ENCODE data around the gene SPR.
A peak's percentile ranks its signal among the peaks of the same experiment; 100 is the strongest.

The SPR gene

GRCh38 chr2:72887032-72887739 is at the start of gene SPR:
TSS of gene SPR (plus strand) at chr2:72887408. CDS start at chr2:72887433, 25 bp downstream.
- H3K4me1 Mint-ChIP-seq, result peaks cover 5% of the 10 kb centered on the region
- H3K9me3 Mint-ChIP-seq, result no peaks in the 10 kb centered on the region
- H3K27ac Mint-ChIP-seq, result no peak within 1 kb of the TSS
- DNase-seq (peak; percentile 79), ATAC-seq (peak; percentile 94)
- H3K36me3 Mint-ChIP-seq (ENCODE audit: low read depth), result peaks cover 4% of the 10 kb centered on the region
- peaks cover 71% of the 10 kb centered on the region for H3K27me3 Mint-ChIP-seq
- H3K4me3 Mint-ChIP-seq, result peak within 1 kb of the TSS; percentile 73

- no peaks in the 10 kb centered on the region for H3K4me1 Mint-ChIP-seq
- no peak overlapping the region for H3K4me3 Mint-ChIP-seq
- no peaks in the 10 kb centered on the region for H3K9me3 Mint-ChIP-seq
- DNase-seq, result no peak
- peaks cover 14% of the 10 kb centered on the region for H3K27me3 Mint-ChIP-seq
- no peaks in the 10 kb centered on the region for H3K36me3 Mint-ChIP-seq (ENCODE audit: low read depth)
- no peak for ATAC-seq
- H3K27ac Mint-ChIP-seq, result no peak overlapping the region
Observed at GRCh38 chr2:72840066-72840465, 47.1 kb upstream of the SPR start.

- H3K4me3 Mint-ChIP-seq, result no peak overlapping the region
- no peaks in the 10 kb centered on the region for H3K36me3 Mint-ChIP-seq (ENCODE audit: low read depth)
- H3K27me3 Mint-ChIP-seq, result peaks cover 14% of the 10 kb centered on the region
- DNase-seq (no peak), ATAC-seq (no peak)
- no peak overlapping the region for H3K27ac Mint-ChIP-seq
- H3K4me1 Mint-ChIP-seq, result no peaks in the 10 kb centered on the region
- no peaks in the 10 kb centered on the region for H3K9me3 Mint-ChIP-seq
Observed at GRCh38 chr2:72841462-72842125, 45.6 kb upstream of the SPR start.

- Mint-ChIP-seq H3K27me3 (peaks cover 14% of the 10 kb centered on the region), H3K9me3 (no peaks in the 10 kb centered on the region), H3K4me1 (no peaks in the 10 kb centered on the region), H3K27ac (no peak overlapping the region), H3K36me3 (ENCODE audit: low read depth) (no peaks in the 10 kb centered on the region), H3K4me3 (no peak overlapping the region)
- DNase-seq, result no peak
- no peak for ATAC-seq
Observed at GRCh38 chr2:72843301-72843700, 43.9 kb upstream of the SPR start.

GRCh38 chr2:72846171-72847095 is 40.8 kb upstream of the SPR start:
- Mint-ChIP-seq H3K9me3 (no peaks in the 10 kb centered on the region), H3K4me1 (no peaks in the 10 kb centered on the region), H3K27me3 (peaks cover 6% of the 10 kb centered on the region), H3K27ac (no peak overlapping the region), H3K36me3 (ENCODE audit: low read depth) (no peaks in the 10 kb centered on the region), H3K4me3 (no peak overlapping the region)
- no peak for DNase-seq
- no peak for ATAC-seq

GRCh38 chr2:72847534-72848315 is 39.5 kb upstream of the SPR start:
- Mint-ChIP-seq H3K27ac (no peak overlapping the region), H3K36me3 (ENCODE audit: low read depth) (no peaks in the 10 kb centered on the region), H3K4me3 (no peak overlapping the region), H3K9me3 (no peaks in the 10 kb centered on the region), H3K4me1 (no peaks in the 10 kb centered on the region), H3K27me3 (peaks cover 9% of the 10 kb centered on the region)
- no peak for DNase-seq
- ATAC-seq, result no peak

GRCh38 chr2:72848436-72849137 is 38.6 kb upstream of the SPR start:
- peaks cover 6% of the 10 kb centered on the region for H3K27me3 Mint-ChIP-seq
- ATAC-seq (no peak), DNase-seq (no peak)
- H3K4me1 Mint-ChIP-seq, result no peaks in the 10 kb centered on the region
- H3K36me3 Mint-ChIP-seq (ENCODE audit: low read depth), result no peaks in the 10 kb centered on the region
- no peak overlapping the region for H3K27ac Mint-ChIP-seq
- H3K4me3 Mint-ChIP-seq, result no peak overlapping the region
- no peaks in the 10 kb centered on the region for H3K9me3 Mint-ChIP-seq

GRCh38 chr2:72849138-72849462 is 38.1 kb upstream of the SPR start:
- H3K4me3 Mint-ChIP-seq, result no peak overlapping the region
- no peaks in the 10 kb centered on the region for H3K4me1 Mint-ChIP-seq
- H3K27ac Mint-ChIP-seq, result no peak overlapping the region
- DNase-seq (no peak), ATAC-seq (no peak)
- H3K27me3 Mint-ChIP-seq, result peaks cover 7% of the 10 kb centered on the region
- H3K36me3 Mint-ChIP-seq (ENCODE audit: low read depth), result no peaks in the 10 kb centered on the region
- no peaks in the 10 kb centered on the region for H3K9me3 Mint-ChIP-seq

- no peaks in the 10 kb centered on the region for H3K4me1 Mint-ChIP-seq
- ATAC-seq (no peak), DNase-seq (no peak)
- no peak overlapping the region for H3K4me3 Mint-ChIP-seq
- H3K27ac Mint-ChIP-seq, result no peak overlapping the region
- H3K9me3 Mint-ChIP-seq, result no peaks in the 10 kb centered on the region
- peaks cover 22% of the 10 kb centered on the region for H3K27me3 Mint-ChIP-seq
- no peaks in the 10 kb centered on the region for H3K36me3 Mint-ChIP-seq (ENCODE audit: low read depth)
Observed at GRCh38 chr2:72851333-72851732, 35.9 kb upstream of the SPR start.

GRCh38 chr2:72859831-72860262 is 27.4 kb upstream of the SPR start:
- peaks cover 12% of the 10 kb centered on the region for H3K4me1 Mint-ChIP-seq
- no peak overlapping the region for H3K27ac Mint-ChIP-seq
- peak; percentile 58 for DNase-seq
- no peaks in the 10 kb centered on the region for H3K9me3 Mint-ChIP-seq
- no peaks in the 10 kb centered on the region for H3K36me3 Mint-ChIP-seq (ENCODE audit: low read depth)
- peaks cover 69% of the 10 kb centered on the region for H3K27me3 Mint-ChIP-seq
- ATAC-seq, result peak; percentile 35
- H3K4me3 Mint-ChIP-seq, result no peak overlapping the region

- peak; percentile 95 for ATAC-seq
- Mint-ChIP-seq H3K9me3 (no peaks in the 10 kb centered on the region), H3K36me3 (ENCODE audit: low read depth) (no peaks in the 10 kb centered on the region), H3K27me3 (peaks cover 66% of the 10 kb centered on the region), H3K27ac (no peak overlapping the region), H3K4me3 (peak overlapping the region; percentile 67), H3K4me1 (peaks cover 16% of the 10 kb centered on the region)
- peak; percentile 91 for DNase-seq
Observed at GRCh38 chr2:72862239-72862988, 24.8 kb upstream of the SPR start.

- no peak for DNase-seq
- Mint-ChIP-seq H3K4me3 (no peak overlapping the region), H3K36me3 (ENCODE audit: low read depth) (no peaks in the 10 kb centered on the region), H3K4me1 (peaks cover 16% of the 10 kb centered on the region), H3K27me3 (peaks cover 64% of the 10 kb centered on the region), H3K27ac (no peak overlapping the region), H3K9me3 (no peaks in the 10 kb centered on the region)
- ATAC-seq, result no peak
Observed at GRCh38 chr2:72863046-72863445, 24.2 kb upstream of the SPR start.

GRCh38 chr2:72864500-72864899 is 22.7 kb upstream of the SPR start:
- Mint-ChIP-seq H3K27me3 (peaks cover 62% of the 10 kb centered on the region), H3K4me3 (no peak overlapping the region), H3K9me3 (no peaks in the 10 kb centered on the region), H3K4me1 (peaks cover 16% of the 10 kb centered on the region), H3K36me3 (ENCODE audit: low read depth) (no peaks in the 10 kb centered on the region), H3K27ac (no peak overlapping the region)
- ATAC-seq, result peak; percentile 87
- DNase-seq, result no peak

Data from activated naive CD8-positive, alpha-beta T cell treated with anti-CD3 and anti-CD28 coated beads, Interleukin-2, amount 50 U/mL, for 24 hours (primary cell).